GM21717 (cell line): ENCODE results near the gene ABTB2.
A peak's percentile ranks its signal among the peaks of the same experiment; 100 is the strongest.

Source experiments
- ATAC-seq: cut with Tn5 transposase; IDR thresholded peaks from one replicate; pipeline ENCODE4 v1.9.1; 2021; ENCODE audit warnings: mild to moderate bottlenecking, moderate library complexity; ENCODE audit not compliant: unreplicated experiment

The ABTB2 gene

GRCh38 chr11:34296412-34296811 lies 61.4 kb downstream of the ABTB2 start:
- no peak for ATAC-seq

- no peak for ATAC-seq
Measured at GRCh38 chr11:34292546-34292945, 65.3 kb downstream of the ABTB2 start.

- no peak for ATAC-seq
Measured at GRCh38 chr11:34292111-34292510, 65.7 kb downstream of the ABTB2 start.

- ATAC-seq, result no peak
Measured at GRCh38 chr11:34290926-34291325, 66.9 kb downstream of the ABTB2 start.

GRCh38 chr11:34288492-34288891 lies 69.3 kb downstream of the ABTB2 start:
- ATAC-seq, result no peak

GRCh38 chr11:34284811-34285481 lies 72.9 kb downstream of the ABTB2 start:
- no peak for ATAC-seq

- ATAC-seq, result no peak
Measured at GRCh38 chr11:34284156-34284555, 73.7 kb downstream of the ABTB2 start.

- no peak for ATAC-seq
Measured at GRCh38 chr11:34280945-34281872, 76.6 kb downstream of the ABTB2 start.

GRCh38 chr11:34278693-34279297 lies 79.0 kb downstream of the ABTB2 start:
- ATAC-seq, result peak; percentile 71

GRCh38 chr11:34278175-34278574 lies 79.6 kb downstream of the ABTB2 start:
- ATAC-seq, result no peak

- no peak for ATAC-seq
Measured at GRCh38 chr11:34277171-34277570, 80.6 kb downstream of the ABTB2 start.

GRCh38 chr11:34276352-34276864 lies 81.4 kb downstream of the ABTB2 start:
- ATAC-seq, result no peak

- ATAC-seq, result no peak
Measured at GRCh38 chr11:34275486-34275885, 82.3 kb downstream of the ABTB2 start.

- ATAC-seq, result no peak
Measured at GRCh38 chr11:34274712-34275398, 83.0 kb downstream of the ABTB2 start.

GRCh38 chr11:34273099-34273498 lies 84.7 kb downstream of the ABTB2 start:
- ATAC-seq, result no peak

- no peak for ATAC-seq
Measured at GRCh38 chr11:34271727-34272126, 86.1 kb downstream of the ABTB2 start.

GRCh38 chr11:34270711-34271110 lies 87.1 kb downstream of the ABTB2 start:
- ATAC-seq, result no peak

GRCh38 chr11:34269694-34270245 lies 88.0 kb downstream of the ABTB2 start:
- ATAC-seq, result no peak

- ATAC-seq, result no peak
Measured at GRCh38 chr11:34268906-34269430, 88.8 kb downstream of the ABTB2 start.

- ATAC-seq, result no peak
Measured at GRCh38 chr11:34267417-34267816, 90.4 kb downstream of the ABTB2 start.
